NT2/D1 (cell line): ENCODE data around the gene TMEM164.

Experiments
- SUZ12 ChIP-seq: IDR thresholded peaks from 2 replicates; pipeline ENCODE4 v1.6.1; 2011; ENCODE audit not compliant: insufficient read length, insufficient read depth; ENCODE audit errors: extremely low read depth
- YY1 ChIP-seq: IDR thresholded peaks from 2 replicates; pipeline ENCODE4 v1.6.1; 2011; ENCODE audit not compliant: insufficient read length, insufficient read depth
- ZNF274 ChIP-seq: IDR thresholded peaks from 2 replicates; pipeline ENCODE4 v1.6.1; 2011; ENCODE audit warnings: mild to moderate bottlenecking, low read depth, low read length

DNA sequence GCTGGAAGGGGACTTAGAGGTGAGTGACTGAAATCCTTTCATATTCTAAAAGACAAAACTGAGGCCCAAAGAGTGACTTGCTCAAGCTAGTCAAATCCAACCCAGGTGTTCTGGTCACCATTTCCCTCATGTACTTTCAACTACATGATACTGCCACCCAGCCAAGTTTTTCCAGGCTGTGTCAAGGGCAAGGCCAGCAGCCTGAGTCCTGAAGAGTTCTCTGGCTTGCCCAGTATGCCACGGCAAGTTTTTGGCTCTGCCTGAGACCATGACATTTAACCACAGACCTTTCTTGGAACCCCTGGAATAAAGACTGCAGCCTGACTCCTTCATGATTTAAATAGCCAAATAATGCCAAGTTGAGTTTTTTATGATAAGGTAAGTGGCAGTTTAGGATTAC is 10.7 kb upstream of the TMEM164 start:
- TF ChIP-seq SUZ12 (no peak), ZNF274 (no peak), YY1 (no peak)
